ENCODE measurements around the gene RCBTB1. TPM values are rescaled to one million over a fixed set of nuclear protein-coding genes. Genes with fewer than 3 reads are reported as not detected.
"Not testable (repeated sequence)": the region's sequence is repeated elsewhere in the genome, so short reads cannot be mapped to it uniquely, and the experiment has no call there.

RCBTB1 gene
- total RNA-seq, 1 experiment from 2014 or later: 16.8 TPM

DNA sequence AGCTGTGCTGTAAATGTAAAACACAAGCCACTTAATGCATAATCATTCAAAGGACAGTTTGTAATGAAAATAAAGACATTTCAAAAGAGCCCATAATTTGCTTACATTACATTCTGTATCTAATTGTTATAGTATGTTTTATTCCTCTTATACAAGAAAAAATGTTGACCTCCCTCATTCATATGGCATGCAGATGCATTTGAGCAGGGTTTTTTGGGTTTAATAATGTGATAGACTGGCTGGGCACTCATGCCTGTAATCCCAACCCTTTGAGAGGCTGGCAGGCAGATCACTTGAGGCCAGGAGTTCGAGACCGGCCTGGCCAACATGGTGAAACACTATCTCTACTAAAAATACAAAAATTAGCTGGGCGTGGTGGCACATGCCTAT is 31.3 kb upstream of the RCBTB1 start:
- TF ChIP-seq, protein P1, sequence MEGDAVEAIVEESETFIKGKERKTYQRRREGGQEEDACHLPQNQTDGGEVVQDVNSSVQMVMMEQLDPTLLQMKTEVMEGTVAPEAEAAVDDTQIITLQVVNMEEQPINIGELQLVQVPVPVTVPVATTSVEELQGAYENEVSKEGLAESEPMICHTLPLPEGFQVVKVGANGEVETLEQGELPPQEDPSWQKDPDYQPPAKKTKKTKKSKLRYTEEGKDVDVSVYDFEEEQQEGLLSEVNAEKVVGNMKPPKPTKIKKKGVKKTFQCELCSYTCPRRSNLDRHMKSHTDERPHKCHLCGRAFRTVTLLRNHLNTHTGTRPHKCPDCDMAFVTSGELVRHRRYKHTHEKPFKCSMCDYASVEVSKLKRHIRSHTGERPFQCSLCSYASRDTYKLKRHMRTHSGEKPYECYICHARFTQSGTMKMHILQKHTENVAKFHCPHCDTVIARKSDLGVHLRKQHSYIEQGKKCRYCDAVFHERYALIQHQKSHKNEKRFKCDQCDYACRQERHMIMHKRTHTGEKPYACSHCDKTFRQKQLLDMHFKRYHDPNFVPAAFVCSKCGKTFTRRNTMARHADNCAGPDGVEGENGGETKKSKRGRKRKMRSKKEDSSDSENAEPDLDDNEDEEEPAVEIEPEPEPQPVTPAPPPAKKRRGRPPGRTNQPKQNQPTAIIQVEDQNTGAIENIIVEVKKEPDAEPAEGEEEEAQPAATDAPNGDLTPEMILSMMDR (IDR thresholded peaks at IDR 0.05; ENCODE audit: unreplicated experiment): no peak
- ChIA-PET POLR2A (interaction anchor here (0.6 to 1.0 kb wide), 3 partner anchors 10 to 17 kb away, joined by 3 read pairs; no protein-coding TSS in a partner anchor), CTCF (interaction anchor here (0.9 to 1.0 kb wide), 2 partner anchors 8 to 10 kb away, joined by 3 to 5 read pairs; no protein-coding TSS in a partner anchor)
- Mint-ChIP-seq H3K27me3 (ENCODE audit: insufficient read depth, unreplicated experiment) (no peaks in the 10 kb centered on the region), H3K4me3 (ENCODE audit: unreplicated experiment) (no peak overlapping the region), H3K27ac (ENCODE audit: low read depth, unreplicated experiment) (no peak overlapping the region), H3K36me3 (ENCODE audit: insufficient read depth, unreplicated experiment) (no peaks in the 10 kb centered on the region), H3K9me3 (ENCODE audit: unreplicated experiment) (no peaks in the 10 kb centered on the region), H3K4me1 (ENCODE audit: insufficient read depth, unreplicated experiment) (no peaks in the 10 kb centered on the region)
- DNase-seq (ENCODE audit: unreplicated experiment): no peak
- intact Hi-C loops (cut with micrococcal nuclease): no loop called here
- BruUV-seq (replicated peaks): no TSS peak

- ChIA-PET POLR2A (interaction anchor here (0.6 to 1.0 kb wide), 2 partner anchors 9 to 11 kb away, joined by 3 read pairs; no protein-coding TSS in a partner anchor), CTCF (interaction anchor here (0.6 to 1.0 kb wide), 2 partner anchors 9 to 90 kb away, joined by 3 to 4 read pairs; no protein-coding TSS in a partner anchor)
- H3K4me1 Mint-ChIP-seq (ENCODE audit: insufficient read depth, unreplicated experiment): no peaks in the 10 kb centered on the region
- H3K4me3 Mint-ChIP-seq (ENCODE audit: unreplicated experiment): no peak overlapping the region
- H3K27ac Mint-ChIP-seq (ENCODE audit: low read depth, unreplicated experiment): no peak overlapping the region
- H3K9me3 Mint-ChIP-seq (ENCODE audit: unreplicated experiment): no peaks in the 10 kb centered on the region
- BruUV-seq (replicated peaks): no TSS peak
- intact Hi-C loops (cut with micrococcal nuclease): no loop called here
- no peak for DNase-seq (ENCODE audit: unreplicated experiment)
- no peaks in the 10 kb centered on the region for H3K36me3 Mint-ChIP-seq (ENCODE audit: insufficient read depth, unreplicated experiment)
- no peaks in the 10 kb centered on the region for H3K27me3 Mint-ChIP-seq (ENCODE audit: insufficient read depth, unreplicated experiment)
- TF ChIP-seq, protein P1 (IDR thresholded peaks at IDR 0.05; ENCODE audit: unreplicated experiment): no peak
Observed at GRCh38 chr13:49615836-49616675, 30.7 kb upstream of the RCBTB1 start.

GRCh38 chr13:49612042-49612441 is 26.7 kb upstream of the RCBTB1 start:
- H3K9me3 Mint-ChIP-seq (ENCODE audit: unreplicated experiment); H3K27ac Mint-ChIP-seq (ENCODE audit: low read depth, unreplicated experiment); H3K4me3 Mint-ChIP-seq (ENCODE audit: unreplicated experiment); H3K27me3 Mint-ChIP-seq (ENCODE audit: insufficient read depth, unreplicated experiment); intact Hi-C loops (cut with micrococcal nuclease); DNase-seq (ENCODE audit: unreplicated experiment); H3K4me1 Mint-ChIP-seq (ENCODE audit: insufficient read depth, unreplicated experiment); H3K36me3 Mint-ChIP-seq (ENCODE audit: insufficient read depth, unreplicated experiment); BruUV-seq (replicated peaks): not testable (repeated sequence)
- ChIA-PET CTCF (interaction anchor here (0.6 to 0.9 kb wide), 4 partner anchors 58 to 1465 kb away, joined by 3 to 4 read pairs (median 3); no protein-coding TSS in a partner anchor), POLR2A (interaction anchor here (0.5 to 0.7 kb wide), 2 partner anchors 11 to 313 kb away, joined by 3 read pairs; no protein-coding TSS in a partner anchor)

DNA sequence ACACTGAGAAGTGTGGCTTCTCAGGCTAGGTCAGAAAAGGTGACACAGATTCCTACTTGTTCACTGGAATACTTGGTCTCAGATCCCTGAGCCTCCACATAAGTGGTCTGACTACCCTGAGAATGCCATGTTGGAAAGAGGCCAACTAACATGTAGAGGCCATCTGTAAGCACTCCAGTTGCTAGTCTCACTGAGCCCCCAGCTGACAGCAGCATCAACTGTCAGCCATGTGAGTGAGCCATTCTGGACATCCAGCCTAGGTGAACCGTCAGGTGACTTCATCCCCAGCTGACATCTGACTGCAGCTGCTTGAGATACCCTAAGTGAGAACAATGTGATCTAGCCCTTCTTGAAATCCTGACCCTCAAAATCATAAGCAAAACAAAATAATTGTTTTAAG is 24.8 kb upstream of the RCBTB1 start:
- Mint-ChIP-seq H3K27ac (ENCODE audit: low read depth, unreplicated experiment) (no peak overlapping the region), H3K9me3 (ENCODE audit: unreplicated experiment) (no peaks in the 10 kb centered on the region), H3K27me3 (ENCODE audit: insufficient read depth, unreplicated experiment) (no peaks in the 10 kb centered on the region), H3K4me3 (ENCODE audit: unreplicated experiment) (no peak overlapping the region), H3K36me3 (ENCODE audit: insufficient read depth, unreplicated experiment) (no peaks in the 10 kb centered on the region), H3K4me1 (ENCODE audit: insufficient read depth, unreplicated experiment) (no peaks in the 10 kb centered on the region)
- ChIA-PET CTCF (no interaction called here), POLR2A (no interaction called here)
- TF ChIP-seq, protein P1 (IDR thresholded peaks at IDR 0.05; ENCODE audit: unreplicated experiment): no peak
- no peak for DNase-seq (ENCODE audit: unreplicated experiment)
- no TSS peak for BruUV-seq (replicated peaks)
- intact Hi-C loops (cut with micrococcal nuclease): no loop called here
